ENCODE data around the gene C9orf85. TPM values are rescaled to one million over a fixed set of nuclear protein-coding genes. Genes with fewer than 3 reads are reported as not detected.
A peak's percentile ranks its signal among the peaks of the same experiment; 100 is the strongest.

C9orf85 gene
- total and polyA plus RNA-seq, 9 of the 15 experiments (the other 6 are each of a cell fraction or from before 2014, with no cell fraction given), result 6.7 to 17.6 (median 13.0) TPM

DNA sequence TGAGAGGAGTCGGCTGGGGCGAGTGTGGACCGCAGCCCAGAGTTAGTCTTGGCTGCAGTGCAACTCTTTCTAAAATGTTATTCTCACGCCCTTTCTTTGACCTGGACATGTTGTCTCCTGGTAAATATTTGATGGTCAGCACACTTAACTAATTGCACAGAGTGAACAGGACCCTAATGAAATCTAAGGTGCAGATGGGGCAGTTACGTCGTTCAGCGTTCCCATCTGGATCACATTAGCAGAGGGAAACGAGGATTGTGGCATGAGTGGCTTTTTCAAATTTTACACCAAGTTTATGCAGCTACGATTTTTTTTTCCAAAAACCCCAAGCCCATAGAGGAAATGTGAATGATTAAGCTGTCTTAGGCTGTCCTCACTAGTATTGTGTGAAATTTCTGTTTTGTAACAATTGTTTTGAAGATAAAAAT is 483 bp downstream of the C9orf85 start (continued):
- TF ChIP-seq, protein P1, sequence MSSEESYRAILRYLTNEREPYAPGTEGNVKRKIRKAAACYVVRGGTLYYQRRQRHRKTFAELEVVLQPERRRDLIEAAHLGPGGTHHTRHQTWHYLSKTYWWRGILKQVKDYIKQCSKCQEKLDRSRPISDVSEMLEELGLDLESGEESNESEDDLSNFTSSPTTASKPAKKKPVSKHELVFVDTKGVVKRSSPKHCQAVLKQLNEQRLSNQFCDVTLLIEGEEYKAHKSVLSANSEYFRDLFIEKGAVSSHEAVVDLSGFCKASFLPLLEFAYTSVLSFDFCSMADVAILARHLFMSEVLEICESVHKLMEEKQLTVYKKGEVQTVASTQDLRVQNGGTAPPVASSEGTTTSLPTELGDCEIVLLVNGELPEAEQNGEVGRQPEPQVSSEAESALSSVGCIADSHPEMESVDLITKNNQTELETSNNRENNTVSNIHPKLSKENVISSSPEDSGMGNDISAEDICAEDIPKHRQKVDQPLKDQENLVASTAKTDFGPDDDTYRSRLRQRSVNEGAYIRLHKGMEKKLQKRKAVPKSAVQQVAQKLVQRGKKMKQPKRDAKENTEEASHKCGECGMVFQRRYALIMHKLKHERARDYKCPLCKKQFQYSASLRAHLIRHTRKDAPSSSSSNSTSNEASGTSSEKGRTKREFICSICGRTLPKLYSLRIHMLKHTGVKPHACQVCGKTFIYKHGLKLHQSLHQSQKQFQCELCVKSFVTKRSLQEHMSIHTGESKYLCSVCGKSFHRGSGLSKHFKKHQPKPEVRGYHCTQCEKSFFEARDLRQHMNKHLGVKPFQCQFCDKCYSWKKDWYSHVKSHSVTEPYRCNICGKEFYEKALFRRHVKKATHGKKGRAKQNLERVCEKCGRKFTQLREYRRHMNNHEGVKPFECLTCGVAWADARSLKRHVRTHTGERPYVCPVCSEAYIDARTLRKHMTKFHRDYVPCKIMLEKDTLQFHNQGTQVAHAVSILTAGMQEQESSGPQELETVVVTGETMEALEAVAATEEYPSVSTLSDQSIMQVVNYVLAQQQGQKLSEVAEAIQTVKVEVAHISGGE (CRISPR knock-in tag; IDR thresholded peaks at IDR 0.05), result 0 out of 6 replicates have a peak, but pooled peaks of 1 of the 3 experiments have one; percentile 14
- TF ChIP-seq, protein P2, sequence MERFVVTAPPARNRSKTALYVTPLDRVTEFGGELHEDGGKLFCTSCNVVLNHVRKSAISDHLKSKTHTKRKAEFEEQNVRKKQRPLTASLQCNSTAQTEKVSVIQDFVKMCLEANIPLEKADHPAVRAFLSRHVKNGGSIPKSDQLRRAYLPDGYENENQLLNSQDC (CRISPR knock-in tag; IDR thresholded peaks at IDR 0.05), result no peak
- TF ChIP-seq SMARCA4 (IDR thresholded peaks at IDR 0.05), result no peak
- TF ChIP-seq, protein P3, sequence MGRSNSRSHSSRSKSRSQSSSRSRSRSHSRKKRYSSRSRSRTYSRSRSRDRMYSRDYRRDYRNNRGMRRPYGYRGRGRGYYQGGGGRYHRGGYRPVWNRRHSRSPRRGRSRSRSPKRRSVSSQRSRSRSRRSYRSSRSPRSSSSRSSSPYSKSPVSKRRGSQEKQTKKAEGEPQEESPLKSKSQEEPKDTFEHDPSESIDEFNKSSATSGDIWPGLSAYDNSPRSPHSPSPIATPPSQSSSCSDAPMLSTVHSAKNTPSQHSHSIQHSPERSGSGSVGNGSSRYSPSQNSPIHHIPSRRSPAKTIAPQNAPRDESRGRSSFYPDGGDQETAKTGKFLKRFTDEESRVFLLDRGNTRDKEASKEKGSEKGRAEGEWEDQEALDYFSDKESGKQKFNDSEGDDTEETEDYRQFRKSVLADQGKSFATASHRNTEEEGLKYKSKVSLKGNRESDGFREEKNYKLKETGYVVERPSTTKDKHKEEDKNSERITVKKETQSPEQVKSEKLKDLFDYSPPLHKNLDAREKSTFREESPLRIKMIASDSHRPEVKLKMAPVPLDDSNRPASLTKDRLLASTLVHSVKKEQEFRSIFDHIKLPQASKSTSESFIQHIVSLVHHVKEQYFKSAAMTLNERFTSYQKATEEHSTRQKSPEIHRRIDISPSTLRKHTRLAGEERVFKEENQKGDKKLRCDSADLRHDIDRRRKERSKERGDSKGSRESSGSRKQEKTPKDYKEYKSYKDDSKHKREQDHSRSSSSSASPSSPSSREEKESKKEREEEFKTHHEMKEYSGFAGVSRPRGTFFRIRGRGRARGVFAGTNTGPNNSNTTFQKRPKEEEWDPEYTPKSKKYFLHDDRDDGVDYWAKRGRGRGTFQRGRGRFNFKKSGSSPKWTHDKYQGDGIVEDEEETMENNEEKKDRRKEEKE (IDR thresholded peaks at IDR 0.05; ENCODE audit: borderline replicate concordance in 1 of 2, control insufficient read depth in 1 of 2, low read depth in 2 of 2, low read length in 1 of 2), result no peak
- 0 out of 2 replicates have a peak, but pooled peaks have one; percentile 8 for TF ChIP-seq ZEB2 (IDR thresholded peaks at IDR 0.05)
- no peak for TF ChIP-seq KAT8 (IDR thresholded peaks at IDR 0.05; ENCODE audit: low read depth)
- TF ChIP-seq ELF1 (tag; IDR thresholded peaks at IDR 0.05), result 0 out of 2 replicates have a peak, but pooled peaks have one; percentile 3
